Small intestine (tissue), 7 donors: ENCODE results near the gene CADPS. TPM values are rescaled to one million over a fixed set of nuclear protein-coding genes. Genes with fewer than 3 reads are reported as not detected.

Source experiments
- DNase-seq, 2 donors: peaks; one replicate each; pipeline versions ENCODE4 v3.0.0 to v3.0.0-alpha.2; 2013
- FAIRE-seq: peaks from 2 replicates; lab custom pipeline; 2012; peaks lifted over from hg19 to GRCh38; lab: Jason Lieb, UNC
- H3K27ac ChIP-seq, 3 donors: one replicate each; pipeline ENCODE4 v1.5.1; 2013; ENCODE audit warnings: low read length in 2 of 3, mild to moderate bottlenecking in 2 of 3, control low read depth in 1 of 3, inconsistent platforms in 1 of 3, low read depth in 1 of 3, moderate library complexity in 1 of 3
- H3K27me3 ChIP-seq, 3 donors: one replicate each; pipeline ENCODE4 v1.6.1; 2013; ENCODE audit warnings: low read length in 3 of 3, inconsistent platforms in 1 of 3; ENCODE audit not compliant: control insufficient read depth in 3 of 3, insufficient read depth in 3 of 3
- H3K36me3 ChIP-seq, 3 donors: one replicate each; pipeline ENCODE4 v1.6.1; 2013; ENCODE audit warnings: low read length in 3 of 3, inconsistent platforms in 1 of 3, low read depth in 1 of 3, mild to moderate bottlenecking in 1 of 3, moderate library complexity in 1 of 3; ENCODE audit not compliant: control insufficient read depth in 3 of 3, insufficient read depth in 2 of 3
- H3K4me1 ChIP-seq, 3 donors: one replicate each; pipeline ENCODE4 v1.6.1; 2013; ENCODE audit warnings: low read length in 2 of 3, inconsistent platforms in 1 of 3, low read depth in 1 of 3, mild to moderate bottlenecking in 1 of 3, moderate library complexity in 1 of 3; ENCODE audit not compliant: control insufficient read depth in 3 of 3, insufficient read depth in 2 of 3
- H3K4me3 ChIP-seq, 3 donors: one replicate each; pipeline ENCODE4 v1.5.1; 2013; ENCODE audit warnings: low read length in 3 of 3, control low read depth in 1 of 3, inconsistent platforms in 1 of 3, low read depth in 1 of 3, mild to moderate bottlenecking in 1 of 3, moderate library complexity in 1 of 3
- H3K9me3 ChIP-seq, 2 donors: one replicate each; pipeline ENCODE4 v1.6.1; 2013; ENCODE audit warnings: low read depth in 1 of 2, low read length in 1 of 2; ENCODE audit not compliant: control insufficient read depth in 2 of 2, insufficient read depth in 1 of 2
- WGBS, 3 donors: extraction: QIAGEN DNeasy Blood & Tissue Kit; methylation state at CpG; one replicate each; pipeline ENCODE4 v1.1.7; 2013; 5-methylcytosine and 5-hydroxymethylcytosine counted together
- polyA plus RNA-seq, 4 donors: library from polyadenylated mRNA; stranded (reverse) in 3 of 4; unstranded in 1 of 4; fragments of 200-250 nt in 3 of 4; fragments of 120-200 nt in 1 of 4; gene quantifications; one replicate each; pipeline versions ENCODE4 v1.2.1 to v1.2.3, GENCODE V29; 2013
- donor health status: healthy with polysubstance abuse.
- donor health status: control.
- donor health status: control.
- donor health status: Bipolar disorder and iron deficiency.
- donor health status: healthy.

The CADPS gene
- polyA plus RNA-seq, 4 donors: 1.9 to 9.3 (median 6.0) TPM

DNA sequence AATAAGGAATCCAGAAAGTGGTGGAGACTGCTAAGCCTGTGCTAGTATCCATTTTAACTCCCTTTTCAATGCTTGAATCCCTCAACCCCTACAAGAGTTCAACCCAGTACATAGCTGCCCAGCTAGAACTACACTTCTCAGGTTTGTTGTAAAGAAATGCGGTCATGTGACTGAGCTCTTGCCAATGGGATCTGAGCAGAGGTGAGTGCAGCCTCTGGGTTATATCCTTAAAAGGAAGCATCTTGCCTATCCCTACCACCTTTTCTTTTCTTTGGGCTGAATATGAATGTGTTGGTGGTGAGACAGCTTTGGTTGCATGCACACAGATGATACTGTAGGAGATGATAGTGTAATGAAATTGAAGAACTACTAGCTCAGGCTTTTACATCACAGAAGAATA lies 139.7 kb downstream of the CADPS start:
- Histone ChIP-seq H3K36me3 (no peaks in the 10 kb centered on the region), H3K27me3 (no peaks in the 10 kb centered on the region), H3K4me1 (peaks cover 0 to 3% (median 3%) of the 10 kb centered on the region in 3 donors), H3K27ac (no peak overlapping the region), H3K9me3 (peaks cover 0 to 5% of the 10 kb centered on the region in 2 donors), H3K4me3 (no peak overlapping the region)
- FAIRE-seq (no peak), DNase-seq (no peak)
- 95 to 100% (median 98%) methylated on average over 1 of the region's 1 CpG for WGBS, 3 donors

DNA sequence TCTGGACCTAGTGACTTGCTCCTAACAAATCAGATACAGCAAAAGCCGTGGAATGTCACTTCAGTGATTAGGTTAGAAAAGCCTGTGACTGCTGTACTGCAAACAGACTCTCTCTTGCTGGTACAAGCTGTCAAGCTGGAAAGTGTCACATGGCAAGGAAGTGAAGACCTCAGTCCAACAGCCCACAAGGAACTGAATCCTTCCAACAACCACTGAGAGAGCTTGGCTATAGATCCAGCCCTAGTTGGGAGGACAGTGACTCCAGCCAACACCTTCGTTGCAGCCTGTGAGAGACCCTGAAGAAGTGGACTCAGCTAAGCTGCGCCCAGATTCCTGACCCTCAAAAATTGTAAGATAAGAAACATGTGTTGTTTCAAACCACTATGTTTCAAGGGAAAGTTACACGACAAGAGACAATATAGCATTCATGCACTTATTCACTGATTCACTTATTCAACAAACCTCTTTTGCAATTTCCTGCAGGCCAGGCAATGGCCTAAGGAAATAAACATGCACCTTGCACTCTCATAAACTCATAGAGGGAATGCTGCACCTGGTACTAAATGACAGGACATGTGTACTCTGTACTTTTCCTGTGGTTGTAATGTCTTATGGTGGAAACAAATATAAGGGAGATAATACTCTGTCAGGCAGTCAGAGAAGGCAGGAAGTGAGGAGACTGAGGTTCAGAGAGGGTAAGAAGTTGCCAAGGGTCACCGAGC lies 142.9 kb downstream of the CADPS start:
- H3K4me3 ChIP-seq: no peak overlapping the region
- peaks cover 0 to 3% (median 3%) of the 10 kb centered on the region in 3 donors for H3K4me1 ChIP-seq
- peak overlapping the region; percentile 53 to 82 (median 53) for H3K27ac ChIP-seq
- WGBS, 3 donors: 26 to 61% (median 38%) methylated on average over 5 of the region's 5 CpGs
- no peaks in the 10 kb centered on the region for H3K27me3 ChIP-seq
- no peaks in the 10 kb centered on the region for H3K36me3 ChIP-seq
- peaks cover 0 to 5% of the 10 kb centered on the region in 2 donors for H3K9me3 ChIP-seq
- FAIRE-seq (no peak), DNase-seq (peak; percentile 83 to 95)

DNA sequence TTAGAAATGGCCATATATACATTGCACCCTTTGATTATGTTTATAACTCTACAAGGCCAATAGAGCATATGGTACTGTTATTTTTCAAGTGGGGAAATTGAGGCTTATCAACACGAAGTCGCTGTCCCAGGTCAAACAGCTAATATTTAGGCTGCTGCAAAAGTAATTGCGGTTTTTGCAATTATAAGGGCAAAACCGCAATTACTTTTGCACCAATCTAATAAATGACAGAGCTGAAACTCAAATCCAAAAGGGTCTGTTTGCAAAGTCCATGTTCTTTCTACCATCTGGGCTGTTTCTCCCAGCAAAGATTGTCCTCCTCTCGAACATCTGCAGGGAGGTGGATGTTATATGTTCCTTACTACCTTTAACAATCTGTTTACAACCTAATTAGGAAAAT lies 147.2 kb downstream of the CADPS start:
- H3K27me3 ChIP-seq: no peaks in the 10 kb centered on the region
- WGBS, 3 donors: 74 to 80% (median 79%) methylated on average over 5 of the region's 5 CpGs
- H3K36me3 ChIP-seq: no peaks in the 10 kb centered on the region
- DNase-seq (no peak), FAIRE-seq (no peak)
- H3K4me3 ChIP-seq: no peak overlapping the region
- peaks cover 0 to 5% of the 10 kb centered on the region in 2 donors for H3K9me3 ChIP-seq
- H3K4me1 ChIP-seq: peaks cover 0 to 3% (median 3%) of the 10 kb centered on the region in 3 donors
- no peak overlapping the region for H3K27ac ChIP-seq

DNA sequence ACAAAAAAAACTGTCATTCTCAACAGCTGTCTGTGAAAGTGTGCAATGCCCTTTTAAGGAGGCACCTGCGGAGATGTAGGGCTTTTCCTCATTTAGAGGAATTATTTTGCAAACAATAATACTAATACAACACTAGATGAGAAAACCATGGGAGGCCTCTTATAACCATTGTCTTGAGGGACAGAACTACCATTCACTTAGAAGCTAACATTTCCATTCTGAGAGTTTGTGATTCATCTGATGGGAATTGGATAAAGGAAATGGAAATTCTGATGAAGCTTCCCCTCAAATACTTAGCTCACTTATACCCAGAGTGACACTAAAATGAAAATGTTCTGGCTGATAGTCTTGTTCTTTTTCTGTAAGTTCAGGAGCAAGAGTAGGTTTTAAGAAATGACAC lies 147.7 kb downstream of the CADPS start:
- Histone ChIP-seq H3K36me3 (no peaks in the 10 kb centered on the region), H3K27ac (no peak overlapping the region), H3K9me3 (peaks cover 0 to 5% of the 10 kb centered on the region in 2 donors), H3K27me3 (no peaks in the 10 kb centered on the region), H3K4me1 (peaks cover 0 to 3% (median 3%) of the 10 kb centered on the region in 3 donors), H3K4me3 (no peak overlapping the region)
- 62 to 94% (median 92%) methylated on average over 1 of the region's 1 CpG for WGBS, 3 donors
- no peak for FAIRE-seq
- no peak for DNase-seq

DNA sequence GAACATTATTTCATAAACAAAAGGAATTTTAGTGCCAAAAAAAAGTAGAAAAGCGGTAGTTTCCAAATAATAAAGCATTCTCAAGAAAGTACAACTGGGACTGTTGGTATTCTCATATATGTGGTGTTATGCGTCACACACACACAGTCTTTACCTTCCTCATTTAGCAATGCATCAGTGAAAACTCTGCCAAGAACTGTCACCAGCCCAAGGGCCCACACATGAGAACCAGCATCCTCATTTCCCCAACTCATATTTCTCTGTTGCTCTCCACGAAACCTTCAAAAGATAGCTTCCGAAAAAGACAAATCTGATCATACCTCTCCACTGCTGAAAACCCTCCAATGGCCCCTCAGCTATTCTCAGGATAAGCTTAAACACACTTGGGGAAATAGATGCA lies 150.7 kb downstream of the CADPS start:
- no peak for DNase-seq
- 80 to 93% (median 88%) methylated on average over 4 of the region's 4 CpGs for WGBS, 3 donors
- no peak for FAIRE-seq
- H3K4me1 ChIP-seq: no peaks in the 10 kb centered on the region
- no peak overlapping the region for H3K27ac ChIP-seq
- H3K9me3 ChIP-seq: no peaks in the 10 kb centered on the region
- no peaks in the 10 kb centered on the region for H3K27me3 ChIP-seq
- H3K4me3 ChIP-seq: no peak overlapping the region
- no peaks in the 10 kb centered on the region for H3K36me3 ChIP-seq

DNA sequence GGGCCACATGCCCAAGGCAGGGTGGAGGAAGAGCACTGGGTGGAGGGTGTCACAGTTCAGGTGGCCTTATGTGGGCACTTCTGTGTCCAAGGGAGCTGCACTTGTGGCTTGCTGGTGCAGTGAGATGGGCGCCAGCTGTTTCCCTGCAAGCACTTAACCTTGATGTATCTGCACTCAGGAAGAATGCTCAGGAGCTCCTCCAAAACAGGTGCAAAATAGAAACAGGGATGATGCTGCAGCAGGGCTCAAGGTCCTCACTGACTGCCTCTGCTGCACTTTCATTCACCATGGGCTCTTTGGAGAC lies 151.3 kb downstream of the CADPS start:
- Histone ChIP-seq H3K36me3 (no peaks in the 10 kb centered on the region), H3K27ac (no peak overlapping the region), H3K4me1 (no peaks in the 10 kb centered on the region), H3K9me3 (no peaks in the 10 kb centered on the region), H3K27me3 (no peaks in the 10 kb centered on the region), H3K4me3 (no peak overlapping the region)
- FAIRE-seq: no peak
- DNase-seq: no peak
- 60 to 100% (median 73%) methylated on average over 1 of the region's 1 CpG for WGBS, 3 donors

DNA sequence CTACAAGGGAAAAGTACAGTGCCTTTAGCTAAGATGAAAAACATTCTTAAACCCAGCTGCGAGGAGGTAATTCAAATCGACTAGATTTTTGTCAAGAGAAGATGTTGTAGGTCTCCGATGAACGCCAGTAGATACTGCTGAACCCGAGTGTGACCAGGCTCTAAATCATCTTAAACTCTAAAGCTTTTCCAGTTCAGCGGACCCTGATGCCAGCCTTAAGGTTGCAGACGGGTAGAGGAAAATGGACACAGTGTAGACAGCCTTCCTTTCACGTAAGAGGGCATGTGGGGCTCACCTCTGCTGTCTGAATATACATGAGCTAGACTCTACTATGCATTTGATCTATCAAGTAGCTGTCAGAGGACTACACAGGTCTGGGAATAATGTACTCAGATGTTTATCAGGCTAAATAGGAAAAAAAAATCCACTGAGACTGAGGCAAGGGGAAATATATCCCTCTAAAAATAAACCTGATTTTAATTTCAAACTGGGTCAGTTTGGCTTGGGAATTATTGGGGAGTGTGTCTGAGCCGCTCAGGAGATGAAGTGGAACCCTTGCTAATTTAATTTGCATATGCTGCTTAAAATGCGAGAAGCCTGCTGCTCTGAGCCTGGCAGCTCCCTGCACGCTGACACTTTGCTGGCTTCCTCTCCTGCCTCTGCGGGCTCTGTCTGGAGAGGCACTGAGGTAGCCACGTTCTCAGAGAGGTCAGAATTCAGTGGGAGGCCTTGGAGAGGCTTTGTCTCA lies 151.9 kb downstream of the CADPS start:
- Histone ChIP-seq H3K27ac (no peak overlapping the region), H3K4me1 (no peaks in the 10 kb centered on the region), H3K9me3 (no peaks in the 10 kb centered on the region), H3K27me3 (no peaks in the 10 kb centered on the region), H3K36me3 (no peaks in the 10 kb centered on the region), H3K4me3 (no peak overlapping the region)
- WGBS, 3 donors: 54 to 77% (median 77%) methylated on average over 13 of the region's 13 CpGs
- DNase-seq (no peak), FAIRE-seq (no peak)

DNA sequence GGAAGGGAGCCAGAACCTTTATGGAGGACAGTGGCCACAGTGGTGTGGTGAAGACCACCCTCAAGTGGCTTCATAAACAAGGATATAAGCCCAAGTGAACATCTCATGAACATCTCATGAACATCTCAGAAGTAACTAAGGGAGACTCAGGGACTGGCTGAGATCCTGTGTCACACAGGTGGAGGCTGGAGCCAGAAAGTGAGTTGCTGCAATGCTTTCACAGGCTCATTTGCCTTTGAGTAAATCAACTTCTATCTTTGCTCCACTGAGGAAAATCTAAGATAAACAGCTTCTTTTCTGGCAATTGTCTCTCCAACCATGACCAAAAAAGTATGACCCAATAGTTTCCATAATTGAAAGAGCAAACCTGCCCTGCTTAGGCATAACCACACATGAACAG lies 152.9 kb downstream of the CADPS start:
- no peak overlapping the region for H3K27ac ChIP-seq
- no peaks in the 10 kb centered on the region for H3K36me3 ChIP-seq
- no peaks in the 10 kb centered on the region for H3K27me3 ChIP-seq
- no peak overlapping the region for H3K4me3 ChIP-seq
- DNase-seq: no peak
- FAIRE-seq: no peak
- no peaks in the 10 kb centered on the region for H3K4me1 ChIP-seq
- no peaks in the 10 kb centered on the region for H3K9me3 ChIP-seq
